Cardiac fibroblast (primary cell): ENCODE data around the gene PDK1.

Experiments used
- DNase-seq, 2 donors: peaks; one replicate each; pipeline versions ENCODE4 v3.0.0 to v3.0.0-alpha.2; 2010; ENCODE audit warnings: low read depth in 2 of 2
- H3K4me3 ChIP-seq, 2 donors: replicated peaks in 1 of 2; 1 replicate in 1 of 2; 2 replicates in 1 of 2; pipeline ENCODE4 v1.5.1; 2011; ENCODE audit warnings: low read depth in 2 of 2, low read length in 2 of 2, mild to moderate bottlenecking in 2 of 2, moderate library complexity in 1 of 2
- TF ChIP-seq, protein P1 (sequence below): IDR thresholded peaks from one replicate; pipeline ENCODE4 v1.5.1; 2011; ENCODE audit warnings: low read depth, mild to moderate bottlenecking, low read length, inconsistent platforms

PDK1 gene

GRCh38 chr2:172596776-172597175 is 40.9 kb downstream of the PDK1 start:
- no peak for DNase-seq
- TF ChIP-seq, protein P1, sequence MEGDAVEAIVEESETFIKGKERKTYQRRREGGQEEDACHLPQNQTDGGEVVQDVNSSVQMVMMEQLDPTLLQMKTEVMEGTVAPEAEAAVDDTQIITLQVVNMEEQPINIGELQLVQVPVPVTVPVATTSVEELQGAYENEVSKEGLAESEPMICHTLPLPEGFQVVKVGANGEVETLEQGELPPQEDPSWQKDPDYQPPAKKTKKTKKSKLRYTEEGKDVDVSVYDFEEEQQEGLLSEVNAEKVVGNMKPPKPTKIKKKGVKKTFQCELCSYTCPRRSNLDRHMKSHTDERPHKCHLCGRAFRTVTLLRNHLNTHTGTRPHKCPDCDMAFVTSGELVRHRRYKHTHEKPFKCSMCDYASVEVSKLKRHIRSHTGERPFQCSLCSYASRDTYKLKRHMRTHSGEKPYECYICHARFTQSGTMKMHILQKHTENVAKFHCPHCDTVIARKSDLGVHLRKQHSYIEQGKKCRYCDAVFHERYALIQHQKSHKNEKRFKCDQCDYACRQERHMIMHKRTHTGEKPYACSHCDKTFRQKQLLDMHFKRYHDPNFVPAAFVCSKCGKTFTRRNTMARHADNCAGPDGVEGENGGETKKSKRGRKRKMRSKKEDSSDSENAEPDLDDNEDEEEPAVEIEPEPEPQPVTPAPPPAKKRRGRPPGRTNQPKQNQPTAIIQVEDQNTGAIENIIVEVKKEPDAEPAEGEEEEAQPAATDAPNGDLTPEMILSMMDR, result no peak

GRCh38 chr2:172597176-172597842 is 41.4 kb downstream of the PDK1 start:
- TF ChIP-seq, protein P1, result no peak
- no peak overlapping the region for H3K4me3 ChIP-seq
- DNase-seq, result no peak

More at GRCh38 chr2:172596776-172597175, 40.9 kb downstream of the PDK1 start:
- no peak overlapping the region for H3K4me3 ChIP-seq

DNA sequence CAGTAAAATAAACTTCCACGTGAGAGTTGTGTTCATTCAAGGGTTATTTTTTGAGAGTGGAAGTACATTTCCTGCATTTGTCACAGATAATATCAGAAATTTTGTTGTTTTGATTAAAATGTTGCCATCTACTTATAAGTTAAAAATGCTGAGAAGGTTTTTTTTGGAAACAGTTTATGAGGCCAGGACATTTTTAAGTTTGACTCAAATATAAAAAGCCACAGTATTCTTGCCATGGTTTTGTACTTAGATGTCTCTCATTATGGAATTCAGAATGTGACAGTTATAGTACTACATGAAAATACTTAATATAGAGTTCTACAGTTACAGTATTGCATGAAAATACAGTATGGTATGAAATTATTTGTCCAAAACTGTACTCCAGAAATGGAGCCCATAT is 44.1 kb downstream of the PDK1 start:
- TF ChIP-seq, protein P1, result no peak
- H3K4me3 ChIP-seq, result no peak overlapping the region
- DNase-seq, result no peak

GRCh38 chr2:172600557-172601008 is 44.7 kb downstream of the PDK1 start:
- no peak overlapping the region for H3K4me3 ChIP-seq
- DNase-seq, result no peak

DNA sequence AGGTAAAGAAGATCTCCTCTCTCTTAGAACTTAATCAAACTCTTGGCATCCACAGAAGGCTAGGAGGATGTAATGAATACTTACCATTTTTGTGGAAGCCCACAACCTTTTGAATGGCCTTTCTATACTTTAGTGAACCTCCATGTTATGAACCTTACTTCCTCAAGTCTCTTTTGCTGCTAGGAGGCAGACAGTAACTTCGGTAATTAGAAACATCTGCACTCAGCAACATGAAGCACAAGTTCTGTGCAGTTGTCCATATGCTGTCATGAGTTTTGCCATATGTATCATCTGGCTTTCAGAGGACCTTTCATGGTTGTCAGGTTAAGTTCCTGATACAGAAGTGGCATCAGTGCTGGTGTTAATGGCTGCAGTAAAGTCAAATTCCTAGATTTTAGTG is 50.4 kb downstream of the PDK1 start:
- DNase-seq, result no peak
- TF ChIP-seq, protein P1, result no peak

More at GRCh38 chr2:172600557-172601008, 44.7 kb downstream of the PDK1 start:
- TF ChIP-seq, protein P1, result no peak

DNA sequence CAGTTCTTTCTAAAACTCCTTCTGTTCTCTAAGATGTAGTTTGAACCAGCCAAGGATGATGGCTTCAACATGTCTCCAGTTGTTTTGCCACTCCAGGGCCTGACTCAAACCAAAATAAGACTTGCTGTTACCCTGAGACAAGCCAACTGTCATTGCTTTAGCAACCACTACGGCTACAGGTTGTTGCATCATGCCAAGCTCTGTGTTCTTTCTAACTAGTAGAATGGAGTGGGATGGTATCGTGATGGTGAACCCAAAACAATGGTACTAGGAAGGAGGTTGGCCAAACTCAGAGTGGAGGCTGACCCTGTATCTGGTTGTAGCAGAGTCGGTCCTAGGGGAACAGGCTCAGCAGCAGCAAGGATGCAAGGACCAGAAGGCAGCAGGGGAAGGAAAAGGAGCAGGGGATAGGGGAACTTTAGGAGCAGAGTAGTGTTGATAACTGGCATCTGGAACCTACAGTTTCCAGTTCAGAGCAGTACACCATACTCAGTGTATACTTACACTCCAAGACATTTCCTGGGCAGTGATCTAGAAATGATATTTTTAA is 51.6 kb downstream of the PDK1 start:
- H3K4me3 ChIP-seq, result no peak overlapping the region
- TF ChIP-seq, protein P1, result no peak
- DNase-seq, result peak in 1 of 2 donors; percentile 24

More for the DNA sequence above, 50.4 kb downstream of the PDK1 start:
- H3K4me3 ChIP-seq, result no peak overlapping the region
